MM.1S (cell line): ENCODE results near the gene ADGRL1.

Source experiments
- EZH2 ChIP-seq: fragments of 300-600 bp; sonication (generic); optimal IDR thresholded peaks from 2 replicates; pipeline ENCODE3; 2017; ENCODE audit warnings: low read depth, mild to moderate bottlenecking, antibody characterized with exemption, low read length, mixed read lengths
- EZH2phosphoT487 ChIP-seq: fragments of 300-600 bp; sonication (generic); IDR thresholded peaks from 2 replicates; pipeline ENCODE4 v1.6.1; 2018; ENCODE audit warnings: antibody characterized with exemption, low read length
- TF ChIP-seq, protein P1 (sequence below): fragments of 300-600 bp; sonication (generic); IDR thresholded peaks from 2 replicates; pipeline ENCODE4 v1.5.1; 2016; ENCODE audit warnings: antibody characterized with exemption, low read length, mixed read lengths

- TF ChIP-seq, protein P1, sequence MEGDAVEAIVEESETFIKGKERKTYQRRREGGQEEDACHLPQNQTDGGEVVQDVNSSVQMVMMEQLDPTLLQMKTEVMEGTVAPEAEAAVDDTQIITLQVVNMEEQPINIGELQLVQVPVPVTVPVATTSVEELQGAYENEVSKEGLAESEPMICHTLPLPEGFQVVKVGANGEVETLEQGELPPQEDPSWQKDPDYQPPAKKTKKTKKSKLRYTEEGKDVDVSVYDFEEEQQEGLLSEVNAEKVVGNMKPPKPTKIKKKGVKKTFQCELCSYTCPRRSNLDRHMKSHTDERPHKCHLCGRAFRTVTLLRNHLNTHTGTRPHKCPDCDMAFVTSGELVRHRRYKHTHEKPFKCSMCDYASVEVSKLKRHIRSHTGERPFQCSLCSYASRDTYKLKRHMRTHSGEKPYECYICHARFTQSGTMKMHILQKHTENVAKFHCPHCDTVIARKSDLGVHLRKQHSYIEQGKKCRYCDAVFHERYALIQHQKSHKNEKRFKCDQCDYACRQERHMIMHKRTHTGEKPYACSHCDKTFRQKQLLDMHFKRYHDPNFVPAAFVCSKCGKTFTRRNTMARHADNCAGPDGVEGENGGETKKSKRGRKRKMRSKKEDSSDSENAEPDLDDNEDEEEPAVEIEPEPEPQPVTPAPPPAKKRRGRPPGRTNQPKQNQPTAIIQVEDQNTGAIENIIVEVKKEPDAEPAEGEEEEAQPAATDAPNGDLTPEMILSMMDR = no peak
- TF ChIP-seq EZH2 = no peak
- no peak for TF ChIP-seq EZH2phosphoT487
Measured at GRCh38 chr19:14106840-14107239, 99.1 kb downstream of the ADGRL1 start.
